Panc1 (cell line): Measurements from ENCODE around the gene WDR86.

ENCODE experiments used
- POLR2AphosphoS5 ChIP-seq: IDR thresholded peaks from 2 replicates; pipeline ENCODE4 v1.6.1; 2012; ENCODE audit warnings: mild to moderate bottlenecking, low read depth, low read length, moderate library complexity
- REST ChIP-seq, 2 experiments: IDR thresholded peaks; 2 replicates each; pipeline ENCODE4 v1.6.1; 2011 to 2012; ENCODE audit warnings: low read depth in 2 of 2, control low read depth in 1 of 2, low read length in 1 of 2, mild to moderate bottlenecking in 1 of 2, moderate library complexity in 1 of 2; ENCODE audit not compliant: insufficient read depth in 1 of 2
- TCF7L2 ChIP-seq: IDR thresholded peaks from 2 replicates; pipeline ENCODE4 v1.6.1; 2011; ENCODE audit warnings: mild to moderate bottlenecking, low read depth, low read length, inconsistent platforms
- TF ChIP-seq, protein P1 (sequence below): fragments of 450-650 bp; IDR thresholded peaks from 2 replicates; pipeline ENCODE4 v1.5.1; 2017; ENCODE audit warnings: mild to moderate bottlenecking

DNA sequence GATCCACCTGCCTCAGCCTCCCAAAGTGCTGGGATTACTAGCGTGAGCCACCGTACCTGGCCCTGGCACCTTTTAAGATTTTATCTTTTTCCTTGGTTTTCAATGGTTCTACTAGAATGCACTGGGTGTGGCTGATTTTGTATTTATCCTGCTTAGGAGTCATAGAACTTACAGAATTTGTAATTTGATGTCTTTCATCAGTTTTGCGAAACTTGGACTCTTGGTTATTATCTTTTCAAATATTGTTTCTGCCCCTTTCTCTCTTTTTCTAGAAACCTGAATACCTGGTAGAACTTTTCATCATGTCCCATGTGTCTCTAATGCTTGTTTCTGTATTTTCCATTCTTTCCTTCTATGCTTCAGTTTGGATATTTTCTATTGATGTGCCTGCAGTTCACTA, 71.0 kb downstream of the WDR86 start:
- no peak for TF ChIP-seq POLR2AphosphoS5
- no peak for TF ChIP-seq TCF7L2
- TF ChIP-seq, protein P1, sequence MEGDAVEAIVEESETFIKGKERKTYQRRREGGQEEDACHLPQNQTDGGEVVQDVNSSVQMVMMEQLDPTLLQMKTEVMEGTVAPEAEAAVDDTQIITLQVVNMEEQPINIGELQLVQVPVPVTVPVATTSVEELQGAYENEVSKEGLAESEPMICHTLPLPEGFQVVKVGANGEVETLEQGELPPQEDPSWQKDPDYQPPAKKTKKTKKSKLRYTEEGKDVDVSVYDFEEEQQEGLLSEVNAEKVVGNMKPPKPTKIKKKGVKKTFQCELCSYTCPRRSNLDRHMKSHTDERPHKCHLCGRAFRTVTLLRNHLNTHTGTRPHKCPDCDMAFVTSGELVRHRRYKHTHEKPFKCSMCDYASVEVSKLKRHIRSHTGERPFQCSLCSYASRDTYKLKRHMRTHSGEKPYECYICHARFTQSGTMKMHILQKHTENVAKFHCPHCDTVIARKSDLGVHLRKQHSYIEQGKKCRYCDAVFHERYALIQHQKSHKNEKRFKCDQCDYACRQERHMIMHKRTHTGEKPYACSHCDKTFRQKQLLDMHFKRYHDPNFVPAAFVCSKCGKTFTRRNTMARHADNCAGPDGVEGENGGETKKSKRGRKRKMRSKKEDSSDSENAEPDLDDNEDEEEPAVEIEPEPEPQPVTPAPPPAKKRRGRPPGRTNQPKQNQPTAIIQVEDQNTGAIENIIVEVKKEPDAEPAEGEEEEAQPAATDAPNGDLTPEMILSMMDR = no peak
- TF ChIP-seq REST (IDR thresholded peaks at IDR 0.05; ENCODE audit: insufficient read depth in 1 of 2, low read depth in 2 of 2, low read length in 1 of 2) = no peak
